Heart left ventricle (tissue), 13 donors: ENCODE results near the gene NADSYN1.

ENCODE experiments used
- CTCF ChIP-seq, 12 donors: fragments of 200-600 bp; sonication (generic) in 4 of 12; IDR thresholded peaks; one replicate each; pipeline versions ENCODE4 v1.5.0 to v1.8.0; 2018 to 2022; ENCODE audit warnings: antibody characterized with exemption in 12 of 12, mild to moderate bottlenecking in 5 of 12
- POLR2A ChIP-seq, 2 donors: fragments of 450-650 bp; IDR thresholded peaks; one replicate each; pipeline ENCODE4 v1.6.1; 2017; ENCODE audit warnings: antibody characterized with exemption in 2 of 2, mild to moderate bottlenecking in 2 of 2, moderate library complexity in 2 of 2
- donor health status: ischemic (EF 13 %, LVEDD 7.1; RV severe dilation, severe dysfunction).
- donor health status: DM: no; HTN: yes; CAD: no.
- donor health status: DM: no; HTN: no; CAD: no.
- donor health status: ischemic (EF 25% LVEDD 6.9; RV normal size, moderate dysfunction).
- donor health status: ischemic (EF 25% LVEDD 5.7; RV mildly dilated, moderate dysfunction).
- donor health status: ischemic (EF 35%, LVEDD 5.7; RV mildly dilated, moderate dysfunction).
- donor health status: nonischemic (EF 11% LVEDD 7.7; RV severe dilation, severe dysfunction).
- donor health status: DM: yes; HTN: yes; CAD: no.
- donor health status: PGD.
- donor health status: ischemic (EF 29% LVEDD 5.4; RV normal size, mild dysfunction).
- donor health status: nonischemic (EF 23%, LVEDD 6.1; RV moderate dilation, normal function).

- no peak for TF ChIP-seq POLR2A (IDR thresholded peaks at IDR 0.05)
- no peak for TF ChIP-seq CTCF (IDR thresholded peaks at IDR 0.05)
Measured at GRCh38 chr11:71447791-71448256, 5.2 kb upstream of the NADSYN1 start.
